DND-41 (cell line): ENCODE measurements around the gene ROCK2.

ENCODE experiments used
- CTCF ChIP-seq: IDR thresholded peaks from 2 replicates; pipeline ENCODE4 v1.5.1; 2012; ENCODE audit warnings: borderline replicate concordance, low read length, moderate library complexity, mild to moderate bottlenecking; ENCODE audit not compliant: poor library complexity, severe bottlenecking; ENCODE audit errors: extremely low read depth
- EZH2 ChIP-seq: IDR thresholded peaks from 3 replicates; pipeline ENCODE4 v1.6.1; 2012; ENCODE audit warnings: borderline replicate concordance, low read depth, mild to moderate bottlenecking, moderate library complexity, low read length, inconsistent platforms; ENCODE audit not compliant: severe bottlenecking

- no peak for TF ChIP-seq CTCF
- no peak for TF ChIP-seq EZH2
Measured at GRCh38 chr2:11388262-11389051, 44.0 kb upstream of the ROCK2 start.
